ENCODE measurements around the gene RXRA. TPM values are rescaled to one million over a fixed set of nuclear protein-coding genes. Genes with fewer than 3 reads are reported as not detected.

The RXRA gene
- total and polyA plus RNA-seq, 7 donors = 37.7 to 192 (median 139) TPM

GRCh38 chr9:134314039-134314949 lies 12.0 kb upstream of the RXRA start:
- H3K27ac ChIP-seq = no peak overlapping the region

DNA sequence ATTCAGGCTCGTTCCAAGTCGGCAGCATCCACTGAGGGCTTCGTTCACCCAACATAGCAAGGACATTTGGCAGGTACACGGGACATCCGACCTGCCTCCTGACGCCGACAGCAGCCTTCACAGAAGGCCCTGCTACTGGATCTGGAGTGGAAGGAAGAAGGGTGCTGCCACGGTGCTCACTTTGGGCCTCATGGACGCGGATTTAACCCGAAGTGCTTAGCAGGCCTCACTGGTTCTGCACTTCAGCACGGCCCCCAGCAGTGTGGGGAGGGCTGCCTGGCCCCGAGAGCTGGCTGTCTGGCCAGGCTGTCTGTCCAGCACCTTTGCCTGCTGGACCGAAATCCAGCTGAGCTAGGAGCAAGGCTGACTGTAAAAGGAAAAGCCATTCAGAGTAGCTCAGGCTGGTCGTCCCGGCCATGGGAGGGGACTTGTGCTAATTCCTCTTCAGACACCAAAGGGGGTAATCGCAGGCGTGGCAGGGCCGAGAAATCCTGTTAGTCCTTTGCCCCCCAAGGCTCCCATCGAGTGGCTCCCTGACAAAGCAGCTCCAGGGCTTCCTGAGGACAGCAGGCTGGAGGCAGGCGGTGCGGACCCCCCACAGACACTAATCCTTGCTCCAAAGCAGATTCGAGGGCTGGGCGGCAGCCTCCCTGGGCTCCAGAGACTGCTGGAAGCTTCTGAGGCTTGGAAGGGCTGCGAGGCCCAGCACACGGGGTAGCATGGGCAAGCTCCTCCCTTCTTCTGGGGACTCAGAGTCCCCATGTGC lies 11.1 kb upstream of the RXRA start:
- intact Hi-C loops (cut with DNase I) = no loop called here
- no peak overlapping the region for H3K4me3 ChIP-seq
- peaks cover 4% of the 10 kb centered on the region for H3K4me1 ChIP-seq
- WGBS, 3 donors = 72 to 87% (median 73%) methylated on average over 26 of the region's 26 CpGs
- no peaks in the 10 kb centered on the region for H3K9me3 ChIP-seq
- no peaks in the 10 kb centered on the region for H3K36me3 ChIP-seq (ENCODE audit: insufficient read depth in 1 of 2, low read depth in 1 of 2)
- H3K27ac ChIP-seq = no peak overlapping the region
- no peaks in the 10 kb centered on the region for H3K27me3 ChIP-seq (ENCODE audit: insufficient read depth in 3 of 3, low read length in 2 of 3)
- ATAC-seq (peak in 3 of 4 donors; percentile 13 to 22 (median 17)), DNase-seq (peak; percentile 7 to 43)
- TF ChIP-seq, protein P1, sequence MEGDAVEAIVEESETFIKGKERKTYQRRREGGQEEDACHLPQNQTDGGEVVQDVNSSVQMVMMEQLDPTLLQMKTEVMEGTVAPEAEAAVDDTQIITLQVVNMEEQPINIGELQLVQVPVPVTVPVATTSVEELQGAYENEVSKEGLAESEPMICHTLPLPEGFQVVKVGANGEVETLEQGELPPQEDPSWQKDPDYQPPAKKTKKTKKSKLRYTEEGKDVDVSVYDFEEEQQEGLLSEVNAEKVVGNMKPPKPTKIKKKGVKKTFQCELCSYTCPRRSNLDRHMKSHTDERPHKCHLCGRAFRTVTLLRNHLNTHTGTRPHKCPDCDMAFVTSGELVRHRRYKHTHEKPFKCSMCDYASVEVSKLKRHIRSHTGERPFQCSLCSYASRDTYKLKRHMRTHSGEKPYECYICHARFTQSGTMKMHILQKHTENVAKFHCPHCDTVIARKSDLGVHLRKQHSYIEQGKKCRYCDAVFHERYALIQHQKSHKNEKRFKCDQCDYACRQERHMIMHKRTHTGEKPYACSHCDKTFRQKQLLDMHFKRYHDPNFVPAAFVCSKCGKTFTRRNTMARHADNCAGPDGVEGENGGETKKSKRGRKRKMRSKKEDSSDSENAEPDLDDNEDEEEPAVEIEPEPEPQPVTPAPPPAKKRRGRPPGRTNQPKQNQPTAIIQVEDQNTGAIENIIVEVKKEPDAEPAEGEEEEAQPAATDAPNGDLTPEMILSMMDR (IDR thresholded peaks at IDR 0.05) = no peak

More at GRCh38 chr9:134314039-134314949, 12.0 kb upstream of the RXRA start:
- H3K27me3 ChIP-seq (ENCODE audit: insufficient read depth in 3 of 3, low read length in 2 of 3) = no peaks in the 10 kb centered on the region
- 86 to 93% (median 87%) methylated on average over 19 to 20 of the region's 20 CpGs for whole genome bisulfite sequencing, 3 donors
- ATAC-seq = no peak
- H3K4me1 ChIP-seq = peaks cover 4% of the 10 kb centered on the region
- DNase-seq = peak; percentile 10 to 30
- intact Hi-C loops (cut with DNase I) = no loop called here
- no peak overlapping the region for H3K4me3 ChIP-seq
- no peaks in the 10 kb centered on the region for H3K9me3 ChIP-seq
- TF ChIP-seq, protein P1 (IDR thresholded peaks at IDR 0.05) = no peak
- no peaks in the 10 kb centered on the region for H3K36me3 ChIP-seq (ENCODE audit: insufficient read depth in 1 of 2, low read depth in 1 of 2)

GRCh38 chr9:134315716-134316448 lies 10.4 kb upstream of the RXRA start:
- no peaks in the 10 kb centered on the region for H3K9me3 ChIP-seq
- ATAC-seq (peak in 1 of 4 donors; percentile 5), DNase-seq (peak; percentile 10 to 46)
- H3K27ac ChIP-seq = no peak overlapping the region
- TF ChIP-seq, protein P1 (IDR thresholded peaks at IDR 0.05) = no peak
- WGBS, 3 donors = 88 to 91% (median 89%) methylated on average over 18 to 19 of the region's 19 CpGs
- peaks cover 4% of the 10 kb centered on the region for H3K4me1 ChIP-seq
- no peaks in the 10 kb centered on the region for H3K36me3 ChIP-seq (ENCODE audit: insufficient read depth in 1 of 2, low read depth in 1 of 2)
- no peaks in the 10 kb centered on the region for H3K27me3 ChIP-seq (ENCODE audit: insufficient read depth in 3 of 3, low read length in 2 of 3)
- H3K4me3 ChIP-seq = no peak overlapping the region
- intact Hi-C loops (cut with DNase I) = no loop called here

DNA sequence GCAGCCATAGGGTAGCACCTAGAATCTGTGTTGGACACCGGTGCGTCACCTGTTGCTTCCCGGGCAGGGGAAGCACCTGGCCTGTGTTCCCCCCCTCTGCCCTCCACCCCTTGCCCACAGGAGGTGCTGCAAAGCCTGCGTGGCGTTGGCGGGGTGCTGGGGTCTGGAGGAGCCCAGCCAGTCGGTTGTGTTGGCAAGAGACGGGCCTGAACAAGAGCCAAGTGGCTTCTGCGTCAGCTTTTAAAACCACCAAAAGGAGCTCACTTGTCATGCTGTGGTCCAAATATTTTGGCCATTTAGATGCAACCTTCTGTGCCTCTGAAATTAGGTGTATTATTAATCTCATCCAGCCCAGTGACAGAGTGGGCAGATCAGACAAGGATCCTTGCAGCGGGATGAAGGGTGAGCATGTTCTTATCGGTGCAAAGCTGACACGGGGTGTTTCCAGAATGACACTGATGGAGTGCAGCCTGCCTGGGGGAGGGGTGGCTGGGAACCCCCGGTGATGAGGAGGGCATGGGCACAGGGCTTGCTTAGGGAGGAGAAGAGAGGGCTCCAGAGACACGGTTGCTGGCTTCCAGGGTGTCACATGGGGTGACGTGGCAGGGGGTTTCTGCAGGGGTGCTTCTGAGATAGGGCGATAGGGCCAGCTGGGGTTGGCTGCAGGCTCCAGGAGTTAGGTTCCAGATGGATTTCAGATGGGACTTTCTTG lies 9.7 kb upstream of the RXRA start:
- Histone ChIP-seq H3K9me3 (no peaks in the 10 kb centered on the region), H3K4me3 (no peak overlapping the region), H3K36me3 (ENCODE audit: insufficient read depth in 1 of 2, low read depth in 1 of 2) (no peaks in the 10 kb centered on the region), H3K27me3 (ENCODE audit: insufficient read depth in 3 of 3, low read length in 2 of 3) (no peaks in the 10 kb centered on the region), H3K27ac (no peak overlapping the region), H3K4me1 (peaks cover 4% of the 10 kb centered on the region)
- DNase-seq = peak; percentile 45 to 71
- ATAC-seq = peak in 3 of 4 donors; percentile 4 to 14 (median 7)
- TF ChIP-seq, protein P1 (IDR thresholded peaks at IDR 0.05) = no peak
- 27 to 37% (median 32%) methylated on average over 16 of the region's 16 CpGs for WGBS, 3 donors
- intact Hi-C loops (cut with DNase I) = no loop called here

All from psoas muscle (tissue), 8 donors.